Kasumi-1 (cell line): ENCODE results near the gene ARIH1.

ENCODE experiments used
- DNase-seq, 2 experiments: peaks; one replicate each; lab custom pipeline; 2025; lab: John Stamatoyannopoulos, UW

Gene ARIH1

DNA sequence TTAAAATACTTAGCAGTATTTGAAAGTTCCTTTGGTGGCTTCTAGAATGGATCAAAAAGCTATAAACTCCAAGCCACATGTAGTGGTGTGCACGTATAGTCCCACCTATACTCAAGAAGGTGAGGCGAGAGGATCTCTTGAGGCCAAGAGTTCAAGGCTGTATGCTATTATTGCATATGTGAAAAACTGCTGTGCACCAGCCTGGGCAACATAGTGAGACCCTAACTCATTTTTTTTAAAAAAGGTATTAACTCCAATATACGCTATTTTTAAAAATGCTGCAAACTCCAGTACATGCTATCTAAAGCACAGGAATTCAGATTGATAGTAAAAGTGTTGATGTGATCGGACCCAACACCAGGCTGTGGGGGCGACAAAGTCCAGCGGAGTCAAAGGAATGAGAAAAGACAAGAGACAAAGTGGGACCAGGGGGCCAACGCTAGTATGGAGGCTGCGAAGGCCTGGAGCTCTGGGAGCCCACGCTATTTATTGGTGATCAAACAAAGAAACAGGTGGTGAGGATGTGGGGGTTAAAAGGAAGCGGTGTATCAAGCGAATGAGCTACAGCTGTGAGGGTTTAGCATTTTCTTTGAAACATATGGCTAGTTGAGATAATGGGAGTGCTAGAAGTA is 66.6 kb downstream of the ARIH1 start:
- no peak for DNase-seq

DNA sequence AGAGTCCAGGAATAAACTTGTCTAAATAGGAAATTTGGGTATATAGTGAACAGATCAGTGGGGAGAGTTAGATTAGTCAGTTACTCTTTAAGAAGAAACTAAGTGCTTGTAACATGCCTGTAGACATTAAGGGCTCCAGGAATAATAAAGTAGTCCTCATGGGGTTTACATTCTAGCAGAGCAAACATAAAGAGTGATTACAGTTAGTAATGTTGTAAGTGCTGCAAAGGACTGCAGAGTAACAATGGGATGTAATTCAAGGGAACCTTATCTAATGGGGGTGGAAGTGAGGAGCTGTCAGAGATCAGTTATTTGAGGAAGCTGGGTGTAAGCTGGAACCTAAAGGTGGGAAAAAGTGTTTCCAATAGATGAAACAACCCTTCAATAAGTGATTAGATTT is 67.5 kb downstream of the ARIH1 start:
- DNase-seq: no peak

DNA sequence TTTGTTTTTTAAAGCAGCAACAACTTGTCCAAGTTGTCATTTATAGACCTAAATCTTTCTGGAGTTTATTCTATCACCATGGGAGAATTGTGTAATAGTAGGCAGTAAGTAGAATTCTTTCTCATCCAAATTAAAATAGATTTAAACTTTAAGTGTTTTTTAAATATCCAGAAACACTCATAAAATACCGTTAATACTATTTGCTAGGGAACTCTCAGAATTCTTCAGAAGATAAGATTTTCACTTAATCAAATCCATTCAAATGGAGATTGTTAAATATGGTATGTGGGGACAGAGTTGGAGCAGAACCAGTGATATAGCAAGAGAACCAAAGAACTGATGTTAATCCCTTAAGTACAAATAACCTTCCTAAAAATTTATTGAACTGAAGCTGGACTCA is 71.0 kb downstream of the ARIH1 start:
- DNase-seq: no peak

- DNase-seq: no peak
Observed at GRCh38 chr15:72554471-72555425, 80.6 kb downstream of the ARIH1 start.

DNA sequence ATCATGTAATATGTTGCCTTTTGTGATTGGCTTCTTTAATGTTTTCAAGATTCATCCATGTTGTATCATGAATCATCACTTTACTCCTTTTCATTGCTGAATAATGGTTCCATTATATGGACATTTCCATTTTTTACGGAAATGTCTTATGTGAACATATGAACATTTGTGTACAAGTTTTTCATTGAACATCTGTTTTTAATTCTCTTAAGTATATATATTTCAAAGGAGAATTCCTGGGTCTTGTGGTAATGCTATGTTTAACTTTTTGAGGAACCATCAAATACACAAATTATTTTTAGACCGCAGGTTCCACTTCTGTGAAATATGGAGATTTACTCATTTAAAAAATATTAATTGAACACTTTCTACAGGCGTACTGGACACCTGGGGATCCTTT is 85.7 kb downstream of the ARIH1 start:
- DNase-seq: no peak

DNA sequence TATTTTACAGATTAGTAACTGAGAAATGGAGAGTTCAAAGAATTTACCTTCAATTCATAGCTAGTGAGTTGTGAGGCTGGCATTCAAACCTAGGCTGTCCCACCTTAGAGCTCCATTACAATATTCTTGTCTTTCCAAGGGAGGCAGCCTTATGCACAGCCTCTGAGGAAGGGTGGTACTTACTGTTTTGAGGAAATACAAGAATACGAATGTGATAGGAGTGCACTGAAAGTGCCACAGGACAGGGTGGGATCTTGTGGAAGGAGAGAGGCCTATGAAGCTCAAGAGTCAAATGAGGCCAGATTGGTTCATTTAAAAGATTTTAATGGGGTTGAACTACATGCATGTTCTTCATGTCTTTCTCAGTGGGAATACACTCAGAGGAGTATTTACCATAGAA is 86.3 kb downstream of the ARIH1 start:
- DNase-seq: no peak

GRCh38 chr15:72562386-72562785 is 88.3 kb downstream of the ARIH1 start:
- DNase-seq: peak; percentile 5 to 11

- no peak for DNase-seq
Observed at GRCh38 chr15:72562878-72563277, 88.7 kb downstream of the ARIH1 start.

DNA sequence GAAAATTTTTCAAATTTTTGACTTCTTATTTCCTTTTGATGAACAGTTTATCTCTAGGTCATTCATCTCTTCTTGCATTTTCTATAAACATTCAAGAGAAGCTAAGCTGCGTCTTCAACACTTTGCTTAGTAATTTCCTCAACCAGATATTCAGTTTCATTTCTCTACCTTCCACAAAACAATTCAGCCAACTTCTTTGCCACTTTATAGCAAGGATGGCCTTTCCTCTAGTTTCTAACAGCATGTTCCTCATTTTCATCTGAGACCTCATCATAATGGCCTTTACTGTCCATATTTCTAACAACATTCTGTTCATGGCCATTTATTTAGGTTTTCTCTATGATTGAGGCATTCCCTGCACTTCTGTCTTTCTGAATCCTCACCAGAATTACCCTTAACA is 90.0 kb downstream of the ARIH1 start:
- DNase-seq: no peak

- DNase-seq: no peak
Observed at GRCh38 chr15:72566973-72567372, 92.8 kb downstream of the ARIH1 start.

GRCh38 chr15:72570059-72570458 is 95.9 kb downstream of the ARIH1 start:
- no peak for DNase-seq

DNA sequence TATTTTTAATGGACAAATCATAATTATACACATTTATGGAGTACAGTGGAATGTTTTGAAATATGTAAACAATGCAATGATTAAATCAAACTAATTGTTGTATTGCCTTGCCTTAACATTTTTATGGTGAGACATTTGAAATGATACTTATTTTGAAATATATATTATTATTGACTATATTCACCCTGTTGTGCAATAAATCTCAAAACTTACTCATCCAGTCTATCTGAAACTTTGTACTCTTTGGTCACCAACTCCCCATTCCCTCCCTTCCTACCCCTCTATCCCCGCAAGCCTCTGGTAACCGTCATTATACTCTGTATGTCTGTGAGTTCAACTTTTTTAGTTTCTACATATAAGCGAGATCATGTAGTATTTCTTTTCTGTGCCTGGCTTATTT is 105.7 kb downstream of the ARIH1 start:
- DNase-seq: no peak

GRCh38 chr15:72584006-72584405 is 109.9 kb downstream of the ARIH1 start:
- DNase-seq: no peak

DNA sequence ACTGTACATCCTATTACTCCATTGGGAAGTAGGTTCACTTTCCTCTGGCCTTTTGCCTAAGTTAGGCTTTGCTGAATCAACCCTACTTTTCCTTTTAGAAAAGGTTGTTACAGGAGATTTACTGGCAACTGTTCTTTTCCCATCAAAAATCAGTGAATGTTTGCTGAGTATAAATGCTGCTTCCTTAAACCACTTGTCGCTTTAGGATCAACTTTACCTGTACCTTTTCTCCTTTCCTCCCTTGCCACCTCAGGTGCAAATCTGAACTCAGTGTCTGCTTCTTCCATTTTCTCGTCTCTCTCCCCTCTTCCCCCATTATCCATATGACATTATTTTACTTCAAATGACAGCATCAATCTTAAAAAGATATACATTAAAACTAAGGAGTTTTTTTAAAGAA is 110.9 kb downstream of the ARIH1 start:
- DNase-seq: no peak

GRCh38 chr15:72585476-72586058 is 111.4 kb downstream of the ARIH1 start:
- no peak for DNase-seq

- no peak for DNase-seq
Observed at GRCh38 chr15:72588096-72588495, 114.0 kb downstream of the ARIH1 start.

GRCh38 chr15:72590427-72590826 is 116.3 kb downstream of the ARIH1 start:
- DNase-seq: no peak

DNA sequence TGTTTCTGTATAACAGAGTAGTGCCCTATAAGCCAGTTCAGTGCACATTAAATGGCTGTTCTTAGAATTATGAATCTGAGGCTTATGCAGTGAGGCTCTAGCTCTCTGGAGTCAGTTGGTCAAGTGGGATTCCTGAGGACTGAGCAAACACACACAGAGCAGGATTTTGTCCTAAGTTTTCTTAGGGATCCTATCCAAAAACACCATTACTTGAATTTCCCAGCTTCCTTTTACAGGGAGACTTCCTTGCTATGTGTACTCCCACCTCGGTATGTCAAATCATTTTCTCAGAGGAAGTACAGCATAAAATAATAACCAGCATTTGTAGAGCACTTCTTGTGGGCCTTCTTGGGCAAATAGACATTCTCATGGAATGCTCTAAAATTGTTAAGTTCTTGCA is 117.2 kb downstream of the ARIH1 start:
- DNase-seq: no peak

GRCh38 chr15:72592097-72592496 is 118.0 kb downstream of the ARIH1 start:
- no peak for DNase-seq

DNA sequence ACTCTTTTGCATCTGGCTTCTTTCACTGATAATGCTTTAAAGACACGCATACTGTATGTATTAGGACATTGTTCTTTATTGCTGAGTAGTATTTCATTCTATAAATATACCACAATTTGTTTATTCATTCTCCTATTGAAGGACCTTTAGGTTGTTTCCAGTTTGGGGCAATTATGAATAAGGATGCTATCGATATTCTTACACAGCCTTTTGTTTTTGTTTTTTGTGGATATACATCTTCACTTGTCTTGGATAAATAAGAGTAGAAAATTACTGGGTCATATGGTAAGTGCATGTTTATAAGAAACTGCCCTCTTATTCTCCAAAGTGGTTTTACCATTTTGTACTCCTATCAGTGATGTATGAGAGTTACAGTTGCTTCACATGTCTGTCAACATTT is 118.5 kb downstream of the ARIH1 start:
- no peak for DNase-seq

DNA sequence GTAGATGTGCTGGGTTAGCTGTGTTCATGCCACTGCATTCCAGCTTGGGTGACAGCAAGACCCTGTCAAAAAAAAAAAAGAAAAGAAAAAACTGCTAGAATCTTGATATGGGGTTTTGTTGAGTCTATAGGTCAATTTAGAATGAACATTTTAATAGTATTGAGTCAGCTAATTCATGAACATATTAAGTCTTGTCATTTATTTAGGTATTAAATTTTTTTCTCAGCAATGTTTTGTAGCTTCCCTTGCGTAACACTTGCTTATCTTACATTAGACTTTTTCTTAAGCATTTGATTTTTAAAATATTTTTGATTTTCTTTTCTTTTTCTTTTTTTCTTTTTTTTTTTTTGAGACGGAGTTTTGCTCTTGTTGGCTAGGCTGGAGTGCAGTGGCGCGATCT is 119.7 kb downstream of the ARIH1 start:
- no peak for DNase-seq

- DNase-seq: peak; percentile 39 to 63
Observed at GRCh38 chr15:72599855-72600464, 125.8 kb downstream of the ARIH1 start.

DNA sequence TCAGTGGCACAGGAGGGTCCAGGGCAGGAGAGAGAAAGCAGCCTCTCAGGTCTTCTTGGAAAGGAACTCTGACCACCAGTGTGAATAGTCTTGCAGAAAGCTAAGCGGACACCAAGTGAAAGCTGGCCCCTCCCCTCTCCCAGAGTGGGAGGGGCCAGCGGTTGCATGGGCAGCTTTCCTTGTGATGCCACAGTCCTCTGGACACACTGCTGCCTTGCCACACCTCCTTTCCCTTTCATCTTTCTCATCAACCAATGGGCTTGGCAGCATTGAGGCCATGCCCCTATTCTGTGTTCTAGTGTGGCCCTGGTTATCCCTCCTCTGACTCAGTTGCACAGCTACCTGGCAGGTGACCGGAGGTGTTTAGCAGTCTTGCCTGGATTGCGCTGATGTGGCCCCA is 130.7 kb downstream of the ARIH1 start:
- no peak for DNase-seq
